ENCODE measurements around the gene BAIAP2.

DNA sequence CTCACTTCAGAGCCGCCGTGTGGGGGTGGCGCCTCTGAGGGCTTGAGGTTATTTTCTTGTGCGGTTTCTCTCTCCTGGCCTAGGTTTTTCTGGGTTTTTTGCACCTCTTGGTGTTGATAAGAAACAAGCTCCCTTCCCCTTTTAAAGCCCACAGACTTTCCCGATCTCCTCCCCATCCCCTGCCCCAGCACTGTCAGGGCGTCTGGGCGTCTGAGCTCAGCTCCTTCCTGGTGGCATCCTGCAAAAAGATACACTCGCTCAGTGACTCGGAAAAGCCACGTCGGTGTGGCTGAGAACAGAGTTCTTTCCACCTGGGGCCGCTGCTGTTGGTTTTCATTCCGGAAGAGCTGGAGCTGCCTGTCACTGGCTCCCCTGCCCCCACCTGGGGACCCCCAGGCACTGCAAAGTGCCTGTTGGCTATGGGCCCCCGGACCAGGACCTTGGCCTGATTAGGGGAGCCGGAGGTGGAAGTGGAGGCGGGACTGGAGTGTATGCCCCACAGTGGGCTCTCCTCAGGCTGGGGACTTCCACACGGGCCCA is 14.5 kb downstream of the BAIAP2 start:
- TF ChIP-seq POLR2A (IDR thresholded peaks at IDR 0.05) = no peak
- no peak for TF ChIP-seq CTCF (IDR thresholded peaks at IDR 0.05)
- no peak for TF ChIP-seq EP300 (IDR thresholded peaks at IDR 0.05)
